Transverse colon (tissue), 4 donors: ENCODE results near the gene ZNF521.

ENCODE experiments used
- EP300 ChIP-seq: sonication (generic); formaldehyde crosslinking; IDR thresholded peaks from one replicate; pipeline ENCODE4 v1.6.1; 2017; ENCODE audit warnings: antibody characterized with exemption, low read depth
- POLR2A ChIP-seq: fragments of 450-650 bp; IDR thresholded peaks from one replicate; pipeline ENCODE4 v1.6.1; 2016; ENCODE audit warnings: antibody characterized with exemption, mild to moderate bottlenecking, moderate library complexity
- POLR2AphosphoS5 ChIP-seq, 3 donors: sonication (generic); formaldehyde crosslinking; IDR thresholded peaks; one replicate each; pipeline ENCODE4 v1.6.1; 2016; ENCODE audit warnings: antibody characterized with exemption in 3 of 3
- TF ChIP-seq, protein P1 (sequence below), 5 experiments: fragments of 200-600 bp in 3 of 5; fragments of 450-650 bp in 2 of 5; sonication (generic) in 3 of 5; IDR thresholded peaks; 1 replicate in 2 of 5; 2 replicates in 3 of 5; pipeline ENCODE4 v1.5.1; 2016 to 2017; ENCODE audit warnings: antibody characterized with exemption in 5 of 5, inconsistent platforms in 3 of 5, mild to moderate bottlenecking in 2 of 5, moderate library complexity in 1 of 5

GRCh38 chr18:25043104-25043503 is 308.9 kb downstream of the ZNF521 start:
- TF ChIP-seq POLR2A, result no peak
- TF ChIP-seq, protein P1, sequence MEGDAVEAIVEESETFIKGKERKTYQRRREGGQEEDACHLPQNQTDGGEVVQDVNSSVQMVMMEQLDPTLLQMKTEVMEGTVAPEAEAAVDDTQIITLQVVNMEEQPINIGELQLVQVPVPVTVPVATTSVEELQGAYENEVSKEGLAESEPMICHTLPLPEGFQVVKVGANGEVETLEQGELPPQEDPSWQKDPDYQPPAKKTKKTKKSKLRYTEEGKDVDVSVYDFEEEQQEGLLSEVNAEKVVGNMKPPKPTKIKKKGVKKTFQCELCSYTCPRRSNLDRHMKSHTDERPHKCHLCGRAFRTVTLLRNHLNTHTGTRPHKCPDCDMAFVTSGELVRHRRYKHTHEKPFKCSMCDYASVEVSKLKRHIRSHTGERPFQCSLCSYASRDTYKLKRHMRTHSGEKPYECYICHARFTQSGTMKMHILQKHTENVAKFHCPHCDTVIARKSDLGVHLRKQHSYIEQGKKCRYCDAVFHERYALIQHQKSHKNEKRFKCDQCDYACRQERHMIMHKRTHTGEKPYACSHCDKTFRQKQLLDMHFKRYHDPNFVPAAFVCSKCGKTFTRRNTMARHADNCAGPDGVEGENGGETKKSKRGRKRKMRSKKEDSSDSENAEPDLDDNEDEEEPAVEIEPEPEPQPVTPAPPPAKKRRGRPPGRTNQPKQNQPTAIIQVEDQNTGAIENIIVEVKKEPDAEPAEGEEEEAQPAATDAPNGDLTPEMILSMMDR (IDR thresholded peaks at IDR 0.05), result no peak
- no peak for TF ChIP-seq POLR2AphosphoS5 (IDR thresholded peaks at IDR 0.05)
- no peak for TF ChIP-seq EP300
